ELF-1 (cell line): ENCODE measurements around the gene REL.
"Not testable (repeated sequence)": the region's sequence is repeated elsewhere in the genome, so short reads cannot be mapped to it uniquely, and the experiment has no call there.

ENCODE experiments used
- DNase-seq: peaks from one replicate; pipeline ENCODE4 v3.0.0-alpha.2; 2016; ENCODE audit warnings: low read depth, low spot score

The REL gene

GRCh38 chr2:60925994-60926740 is 44.8 kb downstream of the REL start:
- DNase-seq, result no peak

- no peak for DNase-seq
These were observed 45.6 kb downstream of the REL start for GRCh38 chr2:60926741-60927552.

GRCh38 chr2:60932061-60932460 is 50.7 kb downstream of the REL start:
- DNase-seq, result not testable (repeated sequence)

- no peak for DNase-seq
These were observed 51.6 kb downstream of the REL start for GRCh38 chr2:60932954-60933353.

GRCh38 chr2:60934165-60934722 is 52.9 kb downstream of the REL start:
- DNase-seq, result no peak

GRCh38 chr2:60936757-60937156 is 55.4 kb downstream of the REL start:
- DNase-seq, result no peak

GRCh38 chr2:60938301-60938700 is 56.9 kb downstream of the REL start:
- DNase-seq, result no peak

GRCh38 chr2:60939622-60940021 is 58.2 kb downstream of the REL start:
- no peak for DNase-seq

- DNase-seq, result no peak
These were observed 64.0 kb downstream of the REL start for GRCh38 chr2:60945341-60945740.

GRCh38 chr2:60947056-60947455 is 65.7 kb downstream of the REL start:
- DNase-seq, result no peak

- no peak for DNase-seq
These were observed 66.8 kb downstream of the REL start for GRCh38 chr2:60948161-60948560.

- no peak for DNase-seq
These were observed 67.7 kb downstream of the REL start for GRCh38 chr2:60948926-60949579.

GRCh38 chr2:60954139-60954538 is 72.8 kb downstream of the REL start:
- DNase-seq, result no peak

- no peak for DNase-seq
These were observed 75.8 kb downstream of the REL start for GRCh38 chr2:60957224-60957623.

- DNase-seq, result no peak
These were observed 76.3 kb downstream of the REL start for GRCh38 chr2:60957643-60958042.

- DNase-seq, result no peak
These were observed 77.0 kb downstream of the REL start for GRCh38 chr2:60958361-60958760.

GRCh38 chr2:60958800-60959199 is 77.4 kb downstream of the REL start:
- no peak for DNase-seq

- DNase-seq, result no peak
These were observed 78.1 kb downstream of the REL start for GRCh38 chr2:60959501-60959900.

- DNase-seq, result no peak
These were observed 79.3 kb downstream of the REL start for GRCh38 chr2:60960706-60961105.

- no peak for DNase-seq
These were observed 80.1 kb downstream of the REL start for GRCh38 chr2:60961457-60961856.

- no peak for DNase-seq
These were observed 81.2 kb downstream of the REL start for GRCh38 chr2:60962528-60962927.

- DNase-seq, result no peak
These were observed 81.8 kb downstream of the REL start for GRCh38 chr2:60963190-60963589.
